Prostate gland (tissue), 2 donors: ENCODE data around the gene DDN.

ENCODE experiments used
- CTCF ChIP-seq, 4 experiments: fragments of 200-600 bp in 2 of 4; fragments of 450-650 bp in 2 of 4; sonication (generic) in 2 of 4; IDR thresholded peaks; 1 replicate in 3 of 4; 2 replicates in 1 of 4; pipeline ENCODE4 v1.5.1; 2016 to 2019; ENCODE audit warnings: antibody characterized with exemption in 4 of 4, mild to moderate bottlenecking in 2 of 4, moderate library complexity in 2 of 4
- POLR2A ChIP-seq: fragments of 450-650 bp; IDR thresholded peaks from one replicate; pipeline ENCODE4 v1.6.1; 2016; ENCODE audit warnings: antibody characterized with exemption, mild to moderate bottlenecking
- POLR2AphosphoS5 ChIP-seq: sonication (generic); formaldehyde crosslinking; IDR thresholded peaks from one replicate; pipeline ENCODE4 v1.6.1; 2017; ENCODE audit warnings: antibody characterized with exemption

- TF ChIP-seq POLR2A (no peak), CTCF (IDR thresholded peaks at IDR 0.05) (no peak), POLR2AphosphoS5 (no peak)
Measured at GRCh38 chr12:49023812-49024211, 24.6 kb upstream of the DDN start.
